Bronchial epithelial cell (primary cell): ENCODE data around the gene RASL10A. TPM values are rescaled to one million over a fixed set of nuclear protein-coding genes. Genes with fewer than 3 reads are reported as not detected.

ENCODE experiments used
- DNase-seq: peaks from one replicate; pipeline ENCODE4 v3.0.0-alpha.2; 2010; ENCODE audit warnings: low read depth
- FAIRE-seq: peaks from 2 replicates; lab custom pipeline; 2011; peaks lifted over from hg19 to GRCh38; lab: Jason Lieb, UNC
- H3K27me3 ChIP-seq: 2 replicates; pipeline ENCODE4 v1.5.1; 2011; ENCODE audit warnings: low read length; ENCODE audit not compliant: control insufficient read depth, insufficient read depth
- H3K36me3 ChIP-seq: 2 replicates; pipeline ENCODE4 v1.5.1; 2011; ENCODE audit warnings: low read length; ENCODE audit not compliant: control insufficient read depth, insufficient read depth
- H3K4me3 ChIP-seq: 2 replicates; pipeline ENCODE4 v1.5.1; 2011; ENCODE audit warnings: mild to moderate bottlenecking, low read depth, low read length, control low read depth
- total RNA-seq: library from RNA; depleted of rRNA; stranded (reverse); fragments of >200 nt; gene quantifications from 2 replicates; pipeline ENCODE4 v1.2.1, GENCODE V29; 2014
- TF ChIP-seq, protein P1 (sequence below): IDR thresholded peaks from 2 replicates; pipeline ENCODE4 v1.5.1; 2011; ENCODE audit warnings: mild to moderate bottlenecking, moderate library complexity, low read length, control low read depth, inconsistent platforms; ENCODE audit not compliant: insufficient read depth, severe bottlenecking

RASL10A gene
- total RNA-seq, 1 donor from 2014 or later = not detected

DNA sequence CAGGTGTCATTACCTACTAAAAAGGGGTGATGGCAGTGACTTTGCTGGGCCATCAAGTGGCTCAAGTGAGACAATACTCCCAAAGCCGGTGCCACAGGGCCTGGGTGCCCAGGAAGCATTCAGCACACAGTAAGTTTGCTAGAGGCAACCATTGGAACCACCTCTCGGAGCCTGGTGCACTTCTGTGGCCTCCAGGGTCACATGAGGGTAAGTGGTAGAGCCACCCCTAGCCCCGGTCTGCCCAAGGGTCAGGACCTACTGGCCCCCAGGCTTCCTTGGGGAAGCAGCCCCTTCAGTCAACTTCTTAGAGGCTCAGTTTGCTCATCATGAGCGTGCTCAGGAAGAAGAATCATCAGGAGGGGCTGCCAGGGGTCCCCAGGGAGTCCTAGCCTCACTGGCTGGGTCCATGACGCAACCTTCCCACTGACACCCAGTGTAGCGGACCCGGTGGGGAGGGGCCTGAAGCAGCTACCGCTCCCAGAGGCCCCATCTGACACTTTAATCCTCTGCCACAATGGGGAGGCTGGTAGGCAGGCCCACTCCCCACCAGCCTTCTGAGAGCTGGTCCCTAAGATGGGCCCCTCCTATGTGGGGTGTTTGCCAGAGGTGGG lies 17.5 kb upstream of the RASL10A start:
- H3K36me3 ChIP-seq = peaks cover 22% of the 10 kb centered on the region
- no peaks in the 10 kb centered on the region for H3K27me3 ChIP-seq
- TF ChIP-seq, protein P1, sequence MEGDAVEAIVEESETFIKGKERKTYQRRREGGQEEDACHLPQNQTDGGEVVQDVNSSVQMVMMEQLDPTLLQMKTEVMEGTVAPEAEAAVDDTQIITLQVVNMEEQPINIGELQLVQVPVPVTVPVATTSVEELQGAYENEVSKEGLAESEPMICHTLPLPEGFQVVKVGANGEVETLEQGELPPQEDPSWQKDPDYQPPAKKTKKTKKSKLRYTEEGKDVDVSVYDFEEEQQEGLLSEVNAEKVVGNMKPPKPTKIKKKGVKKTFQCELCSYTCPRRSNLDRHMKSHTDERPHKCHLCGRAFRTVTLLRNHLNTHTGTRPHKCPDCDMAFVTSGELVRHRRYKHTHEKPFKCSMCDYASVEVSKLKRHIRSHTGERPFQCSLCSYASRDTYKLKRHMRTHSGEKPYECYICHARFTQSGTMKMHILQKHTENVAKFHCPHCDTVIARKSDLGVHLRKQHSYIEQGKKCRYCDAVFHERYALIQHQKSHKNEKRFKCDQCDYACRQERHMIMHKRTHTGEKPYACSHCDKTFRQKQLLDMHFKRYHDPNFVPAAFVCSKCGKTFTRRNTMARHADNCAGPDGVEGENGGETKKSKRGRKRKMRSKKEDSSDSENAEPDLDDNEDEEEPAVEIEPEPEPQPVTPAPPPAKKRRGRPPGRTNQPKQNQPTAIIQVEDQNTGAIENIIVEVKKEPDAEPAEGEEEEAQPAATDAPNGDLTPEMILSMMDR = no peak
- no peak for DNase-seq
- no peak overlapping the region for H3K4me3 ChIP-seq
- no peak for FAIRE-seq

DNA sequence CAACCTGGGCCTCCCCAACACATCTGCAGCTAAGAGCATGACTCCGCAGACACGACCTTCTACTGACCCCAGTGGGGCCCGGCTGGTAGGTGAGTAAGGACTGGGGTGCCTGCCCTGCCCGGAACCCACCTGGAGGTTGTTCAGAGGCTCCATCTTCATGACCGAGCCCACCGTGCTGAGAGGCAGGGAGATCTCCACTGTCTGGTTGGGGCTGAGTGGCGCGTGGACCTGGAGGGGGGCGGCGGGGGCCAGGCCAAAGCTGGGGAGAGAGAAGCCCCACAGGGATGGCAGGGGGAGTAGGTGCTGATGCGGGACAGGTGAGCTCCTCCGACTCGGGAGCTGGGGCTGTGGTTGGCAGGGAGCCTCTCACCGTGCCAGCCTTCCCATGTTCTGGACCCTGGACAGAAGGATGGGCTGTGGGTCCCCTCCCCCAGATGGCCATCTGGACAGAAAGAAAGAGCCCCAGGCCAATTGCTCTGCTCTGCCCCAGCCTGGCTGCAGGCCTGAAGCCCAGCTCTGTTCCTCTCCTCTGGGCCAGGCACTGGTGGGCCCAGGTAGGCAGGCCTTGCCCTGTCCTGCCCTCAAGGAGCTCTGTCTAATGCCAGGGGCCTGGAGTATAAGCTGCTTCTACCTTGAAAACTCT lies 16.3 kb upstream of the RASL10A start:
- DNase-seq (no peak), FAIRE-seq (no peak)
- H3K4me3 ChIP-seq = no peak overlapping the region
- TF ChIP-seq, protein P1 = no peak
- peaks cover 23% of the 10 kb centered on the region for H3K36me3 ChIP-seq
- H3K27me3 ChIP-seq = no peaks in the 10 kb centered on the region

DNA sequence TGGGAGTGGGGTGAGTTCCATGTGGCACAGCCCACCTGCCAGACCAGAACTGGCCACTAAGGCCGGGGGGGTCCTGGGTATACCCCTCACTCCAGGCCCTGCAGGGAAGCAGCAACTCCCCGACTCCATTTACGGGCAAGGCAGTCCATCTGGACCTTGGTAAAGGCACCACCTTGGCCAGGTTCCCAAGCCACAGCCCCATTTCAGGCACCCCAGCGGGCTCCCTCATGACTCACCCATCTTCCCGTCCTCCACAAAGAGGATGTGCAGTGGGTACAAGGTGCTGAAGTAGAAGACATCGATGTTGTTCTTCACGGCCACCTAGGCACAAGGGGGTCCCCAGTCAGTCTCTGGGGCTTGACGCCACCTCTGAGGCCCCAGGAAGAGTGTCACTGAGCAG lies 15.7 kb upstream of the RASL10A start:
- Histone ChIP-seq H3K27me3 (no peaks in the 10 kb centered on the region), H3K36me3 (peaks cover 24% of the 10 kb centered on the region), H3K4me3 (no peak overlapping the region)
- no peak for DNase-seq
- FAIRE-seq = no peak
- TF ChIP-seq, protein P1 = no peak

DNA sequence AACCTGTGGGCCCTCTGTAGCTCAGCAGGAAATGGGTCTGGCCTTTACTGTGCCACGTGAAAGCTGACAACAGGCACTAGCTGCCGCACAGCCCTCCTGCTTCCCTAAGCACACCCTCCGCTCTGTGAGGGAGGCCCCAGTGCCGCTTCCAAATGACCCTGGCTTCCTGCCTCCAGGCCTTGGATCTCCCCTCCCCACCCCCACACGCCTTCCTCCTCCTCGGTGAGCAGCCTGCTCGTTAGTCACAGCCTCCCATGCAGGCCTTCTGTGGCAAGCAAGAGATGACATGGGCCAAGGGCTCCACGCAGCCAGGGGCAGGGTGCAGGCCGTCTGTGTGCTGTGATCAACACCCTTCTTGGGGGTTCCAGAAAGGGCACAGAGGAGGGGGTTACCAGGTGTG lies 15.3 kb upstream of the RASL10A start:
- peaks cover 24% of the 10 kb centered on the region for H3K36me3 ChIP-seq
- FAIRE-seq (no peak), DNase-seq (no peak)

DNA sequence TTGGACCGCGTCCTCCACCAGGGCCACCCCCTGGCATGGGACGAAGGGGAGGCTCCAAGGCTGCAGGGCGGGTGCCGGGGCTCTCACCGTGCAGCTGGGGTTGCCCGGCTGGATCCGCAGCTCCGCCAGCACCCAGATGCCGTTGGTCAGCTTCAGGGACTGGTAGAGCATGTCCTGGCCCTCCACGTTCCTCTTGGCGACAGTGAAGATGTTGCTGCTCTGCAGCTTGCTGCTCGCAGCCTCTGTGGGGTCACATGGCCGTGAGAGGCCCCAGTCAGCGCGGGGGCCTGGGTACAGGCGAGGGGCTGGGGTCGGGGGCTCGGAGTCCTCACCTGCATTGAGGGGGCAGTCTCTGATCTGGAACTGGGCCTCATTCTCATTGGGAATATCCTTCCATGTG lies 14.8 kb upstream of the RASL10A start:
- TF ChIP-seq, protein P1 = no peak
- FAIRE-seq = no peak
- Histone ChIP-seq H3K27me3 (no peaks in the 10 kb centered on the region), H3K4me3 (no peak overlapping the region), H3K36me3 (peaks cover 24% of the 10 kb centered on the region)
- no peak for DNase-seq

More for the DNA sequence above, 15.3 kb upstream of the RASL10A start:
- Histone ChIP-seq H3K4me3 (no peak overlapping the region), H3K27me3 (no peaks in the 10 kb centered on the region)
- TF ChIP-seq, protein P1 = no peak
